NOMO-1 (cell line): Measurements from ENCODE around the gene USP47.

Experiments
- DNase-seq, 2 experiments: peaks; one replicate each; lab custom pipeline; 2025; ENCODE audit not compliant: unreplicated experiment in 2 of 2; lab: John Stamatoyannopoulos, UW

USP47 gene

GRCh38 chr11:11976481-11977127 is 134.8 kb downstream of the USP47 start:
- DNase-seq = no peak

- DNase-seq = no peak
These were observed 135.6 kb downstream of the USP47 start for GRCh38 chr11:11977206-11977938.

- DNase-seq = no peak
These were observed 136.4 kb downstream of the USP47 start for GRCh38 chr11:11978098-11978637.

- no peak for DNase-seq
These were observed 137.2 kb downstream of the USP47 start for GRCh38 chr11:11978792-11979487.

GRCh38 chr11:11979488-11980117 is 137.8 kb downstream of the USP47 start:
- DNase-seq = no peak

- DNase-seq = no peak
These were observed 138.4 kb downstream of the USP47 start for GRCh38 chr11:11980200-11980599.

GRCh38 chr11:11980841-11981308 is 139.1 kb downstream of the USP47 start:
- DNase-seq = no peak

- no peak for DNase-seq
These were observed 139.6 kb downstream of the USP47 start for GRCh38 chr11:11981364-11981763.

GRCh38 chr11:11981840-11982239 is 140.1 kb downstream of the USP47 start:
- DNase-seq = no peak

- DNase-seq = no peak
These were observed 140.7 kb downstream of the USP47 start for GRCh38 chr11:11982461-11982860.

GRCh38 chr11:11982975-11983374 is 141.2 kb downstream of the USP47 start:
- DNase-seq = no peak

GRCh38 chr11:11983427-11983826 is 141.7 kb downstream of the USP47 start:
- DNase-seq = no peak

GRCh38 chr11:11984563-11984962 is 142.8 kb downstream of the USP47 start:
- no peak for DNase-seq

- DNase-seq = no peak
These were observed 143.4 kb downstream of the USP47 start for GRCh38 chr11:11985016-11985715.

GRCh38 chr11:11985954-11986949 is 144.5 kb downstream of the USP47 start:
- DNase-seq = no peak

- no peak for DNase-seq
These were observed 145.8 kb downstream of the USP47 start for GRCh38 chr11:11987503-11988022.

GRCh38 chr11:11988099-11988651 is 146.4 kb downstream of the USP47 start:
- DNase-seq = no peak

- DNase-seq = no peak
These were observed 147.0 kb downstream of the USP47 start for GRCh38 chr11:11988681-11989261.
